GM19193 (cell line): ENCODE results near the gene CYP4X1.

ENCODE experiments used
- POLR2A ChIP-seq: IDR thresholded peaks from 4 replicates; pipeline ENCODE4 v1.6.1; 2011; ENCODE audit not compliant: insufficient read depth, insufficient read length; ENCODE audit errors: extremely low read depth

Gene CYP4X1

GRCh38 chr1:47023268-47024140 is at the start of gene CYP4X1:
CYP4X1 (plus strand) TSS chr1:47023669; CDS start chr1:47023818, 149 bp downstream.
- no peak for TF ChIP-seq POLR2A

GRCh38 chr1:46983166-46983829 is 40.2 kb upstream of the CYP4X1 start:
- TF ChIP-seq POLR2A: no peak

- TF ChIP-seq POLR2A: no peak
These were observed 39.5 kb upstream of the CYP4X1 start for GRCh38 chr1:46983830-46984586.

- no peak for TF ChIP-seq POLR2A
These were observed 32.2 kb upstream of the CYP4X1 start for GRCh38 chr1:46991083-46991923.

GRCh38 chr1:46996659-46997281 is 26.7 kb upstream of the CYP4X1 start:
- TF ChIP-seq POLR2A: no peak

GRCh38 chr1:47002211-47002610 is 21.3 kb upstream of the CYP4X1 start:
- TF ChIP-seq POLR2A: no peak

GRCh38 chr1:47003896-47004403 is 19.5 kb upstream of the CYP4X1 start:
- TF ChIP-seq POLR2A: no peak

- no peak for TF ChIP-seq POLR2A
These were observed 10.2 kb upstream of the CYP4X1 start for GRCh38 chr1:47013293-47013692.

- TF ChIP-seq POLR2A: no peak
These were observed 2.4 kb upstream of the CYP4X1 start for GRCh38 chr1:47021070-47021469.

- no peak for TF ChIP-seq POLR2A
These were observed 802 bp downstream of the CYP4X1 start for GRCh38 chr1:47024141-47024801.

GRCh38 chr1:47030170-47030805 is 6.8 kb downstream of the CYP4X1 start:
- TF ChIP-seq POLR2A: no peak

GRCh38 chr1:47031059-47031458 is 7.6 kb downstream of the CYP4X1 start:
- TF ChIP-seq POLR2A: no peak

- no peak for TF ChIP-seq POLR2A
These were observed 8.1 kb downstream of the CYP4X1 start for GRCh38 chr1:47031585-47031984.
